Lower leg skin (tissue), 4 donors: Measurements from ENCODE around the gene KRT14. TPM values are rescaled to one million over a fixed set of nuclear protein-coding genes. Genes with fewer than 3 reads are reported as not detected.

Experiments
- DNase-seq, 2 donors: peaks; one replicate each; pipeline ENCODE4 v3.0.0-alpha.2; 2019; ENCODE audit warnings: low spot score in 2 of 2
- H3K4me3 ChIP-seq: fragments of 200-600 bp; sonication (generic); 2 replicates; pipeline ENCODE4 v1.5.1; 2017; ENCODE audit warnings: mild to moderate bottlenecking, low read depth; ENCODE audit not compliant: poor library complexity, severe bottlenecking
- POLR2A ChIP-seq, 2 donors: fragments of 450-650 bp; IDR thresholded peaks; one replicate each; pipeline ENCODE4 v1.6.1; 2016 to 2017; ENCODE audit warnings: antibody characterized with exemption in 2 of 2, mild to moderate bottlenecking in 1 of 2, moderate library complexity in 1 of 2
- WGBS, 2 donors: methylation state at CpG; one replicate each; pipeline ENCODE4 v1.1.5; 2018; 5-methylcytosine and 5-hydroxymethylcytosine counted together
- intact Hi-C: fragments of 100-400 bp; cut with DNase I; formaldehyde crosslinking; loops from one replicate; pipeline ENCODE4 v1.15.0; 2023; ENCODE audit warnings: low total_unique reads
- total RNA-seq, 4 donors: library from RNA; depleted of rRNA; stranded (reverse); fragments of >200 nt; gene quantifications; one replicate each; pipeline ENCODE4 v1.1.0, GENCODE V29; 2016
- TF ChIP-seq, protein P1 (sequence below), 3 donors: fragments of 450-650 bp; IDR thresholded peaks; one replicate each; pipeline ENCODE4 v1.5.1; 2016; ENCODE audit warnings: antibody characterized with exemption in 3 of 3, mild to moderate bottlenecking in 3 of 3, moderate library complexity in 2 of 3

The KRT14 gene
- total RNA-seq, 4 donors from 2014 or later, result 4,210 to 7,487 (median 6,656) TPM

DNA sequence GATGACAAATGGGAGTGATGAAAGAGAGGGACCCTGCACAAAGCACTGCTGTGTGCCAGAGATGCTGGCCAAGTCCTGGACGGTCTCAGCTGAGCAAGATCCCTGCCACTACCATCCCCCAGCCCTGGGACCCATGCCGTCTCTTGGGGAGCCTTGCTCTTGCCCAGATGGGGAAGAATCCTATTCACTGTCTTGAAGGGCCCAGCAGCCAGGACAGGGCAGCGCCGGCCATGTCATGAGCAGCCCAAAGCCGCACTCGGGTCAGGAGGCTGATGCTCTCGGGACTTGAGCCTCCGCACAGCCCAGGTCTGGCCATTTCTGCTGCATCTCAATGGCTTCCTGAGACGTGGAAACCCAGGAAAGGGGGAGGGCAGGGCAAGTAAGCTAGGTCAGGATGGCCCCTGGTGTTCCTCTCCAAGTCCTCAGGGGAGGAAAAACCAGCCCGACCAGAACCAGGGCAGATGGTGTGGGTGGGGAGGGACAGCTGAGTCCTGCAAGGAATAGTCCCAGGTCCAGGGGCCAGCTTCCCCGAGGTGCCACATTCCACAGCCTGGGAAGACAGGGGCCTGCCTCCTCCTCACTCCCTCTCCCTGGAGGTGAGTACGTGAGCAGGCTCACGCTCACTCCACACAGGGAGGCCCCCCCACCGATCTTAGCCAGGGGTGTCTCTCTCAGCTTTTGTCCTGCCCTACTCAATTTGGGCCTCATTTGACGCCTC, 50.8 kb downstream of the KRT14 start:
- no peak for DNase-seq
- H3K4me3 ChIP-seq, result no peak overlapping the region
- 37 to 53% methylated on average over 9 to 13 of the region's 15 CpGs for WGBS, 2 donors
- intact Hi-C loops, result no loop called here
- TF ChIP-seq, protein P1, sequence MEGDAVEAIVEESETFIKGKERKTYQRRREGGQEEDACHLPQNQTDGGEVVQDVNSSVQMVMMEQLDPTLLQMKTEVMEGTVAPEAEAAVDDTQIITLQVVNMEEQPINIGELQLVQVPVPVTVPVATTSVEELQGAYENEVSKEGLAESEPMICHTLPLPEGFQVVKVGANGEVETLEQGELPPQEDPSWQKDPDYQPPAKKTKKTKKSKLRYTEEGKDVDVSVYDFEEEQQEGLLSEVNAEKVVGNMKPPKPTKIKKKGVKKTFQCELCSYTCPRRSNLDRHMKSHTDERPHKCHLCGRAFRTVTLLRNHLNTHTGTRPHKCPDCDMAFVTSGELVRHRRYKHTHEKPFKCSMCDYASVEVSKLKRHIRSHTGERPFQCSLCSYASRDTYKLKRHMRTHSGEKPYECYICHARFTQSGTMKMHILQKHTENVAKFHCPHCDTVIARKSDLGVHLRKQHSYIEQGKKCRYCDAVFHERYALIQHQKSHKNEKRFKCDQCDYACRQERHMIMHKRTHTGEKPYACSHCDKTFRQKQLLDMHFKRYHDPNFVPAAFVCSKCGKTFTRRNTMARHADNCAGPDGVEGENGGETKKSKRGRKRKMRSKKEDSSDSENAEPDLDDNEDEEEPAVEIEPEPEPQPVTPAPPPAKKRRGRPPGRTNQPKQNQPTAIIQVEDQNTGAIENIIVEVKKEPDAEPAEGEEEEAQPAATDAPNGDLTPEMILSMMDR (IDR thresholded peaks at IDR 0.05), result no peak
- no peak for TF ChIP-seq POLR2A (IDR thresholded peaks at IDR 0.05)

DNA sequence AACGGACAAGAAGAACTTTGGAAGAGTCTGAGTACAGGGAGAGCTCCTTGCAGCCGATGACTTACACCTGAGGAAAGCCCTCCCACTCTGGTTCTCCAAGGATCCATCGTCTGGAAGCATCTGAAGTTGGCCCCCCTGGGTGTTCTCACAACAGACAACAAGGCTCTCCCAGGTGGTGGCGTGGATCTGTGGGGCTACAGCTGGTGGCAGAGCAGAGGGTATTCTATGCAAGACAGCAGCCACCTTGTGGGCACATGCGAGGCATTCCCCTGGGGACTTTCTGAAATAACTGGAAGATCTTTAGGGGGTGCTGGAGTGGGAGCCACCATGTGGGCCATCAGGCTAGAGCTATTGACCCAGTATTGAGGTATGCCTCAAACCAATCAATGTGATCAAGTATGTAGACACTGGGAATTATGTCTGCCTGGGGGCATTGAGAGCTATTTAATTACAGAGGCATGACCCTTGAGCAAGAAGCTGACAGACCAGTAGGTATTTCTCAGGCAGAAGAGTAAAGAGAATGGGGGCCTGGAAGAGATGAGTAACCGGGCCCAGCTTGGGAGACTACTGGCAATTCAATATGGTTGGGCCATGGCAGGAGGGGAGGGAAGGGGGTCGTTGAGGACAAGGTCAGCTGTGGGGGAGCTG, 51.7 kb downstream of the KRT14 start:
- no peak overlapping the region for H3K4me3 ChIP-seq
- intact Hi-C loops, result no loop called here
- TF ChIP-seq, protein P1 (IDR thresholded peaks at IDR 0.05), result no peak
- TF ChIP-seq POLR2A (IDR thresholded peaks at IDR 0.05), result no peak
- DNase-seq, result no peak
- WGBS, 2 donors, result 67 to 77% methylated on average over 7 of the region's 7 CpGs

DNA sequence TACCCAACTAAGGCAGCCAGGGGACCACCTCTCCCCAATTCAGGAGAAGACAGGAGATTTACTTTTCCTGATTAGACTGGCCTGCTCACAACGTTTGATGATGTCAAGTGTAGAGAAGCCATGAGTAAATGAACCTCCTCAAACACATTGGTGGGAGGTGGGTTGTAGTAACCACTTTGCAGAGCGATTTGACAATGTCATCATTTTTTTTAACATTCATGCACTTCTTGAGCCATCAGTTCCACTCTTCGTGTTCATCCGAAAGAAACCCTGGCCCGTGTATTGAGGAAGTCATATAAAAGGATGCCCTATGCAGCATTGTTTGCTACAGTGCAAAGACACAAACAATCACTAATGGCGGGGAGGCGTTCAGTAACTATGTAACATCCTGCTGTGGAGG, 53.1 kb downstream of the KRT14 start:
- no peak overlapping the region for H3K4me3 ChIP-seq
- intact Hi-C loops, result no loop called here
- DNase-seq, result no peak
- WGBS, 2 donors, result 84 to 85% methylated on average over 7 of the region's 7 CpGs
- TF ChIP-seq, protein P1 (IDR thresholded peaks at IDR 0.05), result no peak
- TF ChIP-seq POLR2A (IDR thresholded peaks at IDR 0.05), result no peak

DNA sequence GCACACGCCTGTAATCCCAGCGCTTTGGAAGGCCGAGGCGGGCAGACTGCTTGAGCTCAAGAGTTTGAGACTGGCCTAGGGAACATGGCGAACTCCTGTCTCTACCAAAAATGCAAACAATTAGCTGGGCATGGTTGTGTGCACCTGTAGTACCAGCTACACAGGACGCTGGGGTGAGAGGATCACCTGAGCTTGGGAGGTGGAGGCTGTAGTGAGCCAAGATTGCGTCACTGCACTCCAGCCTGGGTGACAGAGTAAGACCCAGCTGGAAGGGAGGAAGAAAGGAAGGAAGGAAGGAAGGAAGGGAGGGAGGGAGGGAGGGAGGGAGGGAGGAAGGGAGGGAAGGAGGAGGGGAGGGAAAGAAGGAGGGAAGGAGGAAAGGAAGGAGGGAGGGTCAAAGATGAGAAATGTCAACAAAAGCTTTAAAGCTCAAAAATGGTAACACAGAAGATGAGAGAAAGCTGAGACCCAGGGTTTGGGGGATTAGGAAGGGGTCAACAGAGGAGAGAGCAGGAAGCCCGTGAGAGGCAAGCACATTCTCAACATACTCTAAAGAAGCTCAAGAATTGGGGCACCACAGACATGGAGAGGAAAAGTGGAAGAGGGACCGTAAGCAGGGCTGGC, 53.6 kb downstream of the KRT14 start:
- DNase-seq, result no peak
- intact Hi-C loops, result no loop called here
- WGBS, 2 donors, result 74 to 78% methylated on average over 9 of the region's 9 CpGs
- no peak overlapping the region for H3K4me3 ChIP-seq
- TF ChIP-seq, protein P1 (IDR thresholded peaks at IDR 0.05), result no peak
- TF ChIP-seq POLR2A (IDR thresholded peaks at IDR 0.05), result no peak

Other genes starting within 250 kb of the KRT14 start
- gene KRT33A, start 236.1 kb downstream of the KRT14 start, total RNA-seq, result 10 to 100 TPM in 2 of 4 donors, under 1 TPM in 1, not detected in 1; 0.25 to 73.9 (median 11.0) TPM
- 100 to 1,000 TPM in 1 of 4 donors, 1 to 10 TPM in 1, under 1 TPM in 1, not detected in 1; 0.25 to 117 (median 4.4) TPM for gene KRT33B, start 217.1 kb downstream of the KRT14 start, total RNA-seq
- gene KRT34, start 204.6 kb downstream of the KRT14 start, total RNA-seq, result 100 to 1,000 TPM in 1 of 4 donors, 10 to 100 TPM in 1, 1 to 10 TPM in 1, under 1 TPM in 1; 0.72 to 143 (median 6.3) TPM
- gene KRT31, start 189.3 kb downstream of the KRT14 start, total RNA-seq, result 100 to 1,000 TPM in 1 of 4 donors, 10 to 100 TPM in 3; 15.9 to 197 (median 24.1) TPM
- not detected for gene KRT37, start 162.3 kb downstream of the KRT14 start, total RNA-seq
- 1 to 10 TPM in 2 of 4 donors, not detected in 2; 1.3 to 1.8 TPM for gene KRT38, start 145.9 kb downstream of the KRT14 start, total RNA-seq
- 10 to 100 TPM in 1 of 4 donors, under 1 TPM in 1, not detected in 2; 0.46 to 11.6 TPM for gene KRT32, start 119.5 kb downstream of the KRT14 start, total RNA-seq
- gene KRT35, start 105.7 kb downstream of the KRT14 start, total RNA-seq, result under 1 TPM in 1 of 4 donors, not detected in 3; 0.84 TPM
- gene KRT36, start 97.0 kb downstream of the KRT14 start, total RNA-seq, result under 1 TPM in 1 of 4 donors, not detected in 3; 0.97 TPM
- gene KRT13, start 81.3 kb downstream of the KRT14 start, total RNA-seq, result under 1 TPM in 2 of 4 donors, not detected in 2; 0.19 to 0.46 TPM
- 1,000 to 10,000 TPM in 2 of 4 donors, 100 to 1,000 TPM in 2; 802 to 1,380 (median 1,140) TPM for gene KRT15, start 68.0 kb downstream of the KRT14 start, total RNA-seq
- gene KRT19, start 58.6 kb downstream of the KRT14 start, total RNA-seq, result 100 to 1,000 TPM in 3 of 4 donors, 10 to 100 TPM in 1; 96.0 to 482 (median 285) TPM
- gene KRT9, start 14.8 kb downstream of the KRT14 start, total RNA-seq, result 1 to 10 TPM in 1 of 4 donors, under 1 TPM in 2, not detected in 1; 0.47 to 1.6 (median 0.91) TPM
- gene KRT16, start 25.9 kb upstream of the KRT14 start, total RNA-seq, result 100 to 1,000 TPM in 1 of 4 donors, 10 to 100 TPM in 3; 79.2 to 447 (median 81.8) TPM
- gene KRT17, start 37.7 kb upstream of the KRT14 start, total RNA-seq, result 1,000 to 10,000 TPM in 2 of 4 donors, 100 to 1,000 TPM in 2; 474 to 1,574 (median 971) TPM
- gene EIF1, start 102.0 kb upstream of the KRT14 start, total RNA-seq, result 100 to 1,000 TPM; 211 to 299 (median 249) TPM
- not detected for gene GAST, start 125.4 kb upstream of the KRT14 start, total RNA-seq
- gene HAP1, start 147.7 kb upstream of the KRT14 start, total RNA-seq, result 1 to 10 TPM in 2 of 4 donors, under 1 TPM in 2; 0.75 to 1.8 (median 1.1) TPM
- 1,000 to 10,000 TPM; 1,980 to 2,336 (median 2,116) TPM for gene JUP, start 199.8 kb upstream of the KRT14 start, total RNA-seq
- 10 to 100 TPM; 12.8 to 14.5 (median 13.2) TPM for gene P3H4, start 225.1 kb upstream of the KRT14 start, total RNA-seq
- gene FKBP10, start 226.1 kb upstream of the KRT14 start, total RNA-seq, result 10 to 100 TPM in 1 of 4 donors, 1 to 10 TPM in 3; 4.2 to 25.4 (median 6.8) TPM
- gene NT5C3B, start 249.3 kb upstream of the KRT14 start, total RNA-seq, result 10 to 100 TPM; 17.7 to 35.1 (median 25.9) TPM